H9 (cell line): Measurements from ENCODE around the gene PAPOLA. TPM values are rescaled to one million over a fixed set of nuclear protein-coding genes. Genes with fewer than 3 reads are reported as not detected.

ENCODE experiments used
- DNase-seq: peaks from one replicate; pipeline ENCODE4 v3.0.0-alpha.2; 2017
- H2AFZ ChIP-seq: one replicate; pipeline ENCODE4 v1.6.1; 2013; ENCODE audit warnings: mild to moderate bottlenecking, low read length, control low read depth, moderate library complexity
- H2AK5ac ChIP-seq: 2 replicates; pipeline ENCODE4 v1.6.1; 2013; ENCODE audit warnings: low read length, control low read depth, mixed read lengths; ENCODE audit not compliant: insufficient read length
- H2BK120ac ChIP-seq: one replicate; pipeline ENCODE4 v1.6.1; 2013; ENCODE audit warnings: low read depth, mild to moderate bottlenecking, low read length, control low read depth, inconsistent platforms; ENCODE audit not compliant: poor library complexity, severe bottlenecking
- H2BK12ac ChIP-seq: 2 replicates; pipeline ENCODE4 v1.6.1; 2013; ENCODE audit warnings: low read length, control low read depth, mixed read lengths, low read depth; ENCODE audit not compliant: insufficient read length
- H2BK15ac ChIP-seq: 2 replicates; pipeline ENCODE4 v1.6.1; 2013; ENCODE audit warnings: low read depth, low read length, control low read depth
- H2BK20ac ChIP-seq: one replicate; pipeline ENCODE4 v1.6.1; 2013; ENCODE audit warnings: low read depth, mild to moderate bottlenecking, low read length, control low read depth, inconsistent platforms; ENCODE audit not compliant: poor library complexity, severe bottlenecking
- H2BK5ac ChIP-seq: 2 replicates; pipeline ENCODE4 v1.6.1; 2013; ENCODE audit warnings: low read length, control low read depth, mixed read lengths; ENCODE audit not compliant: insufficient read length
- H3K14ac ChIP-seq: 2 replicates; pipeline ENCODE4 v1.6.1; 2013; ENCODE audit warnings: low read length, control low read depth; ENCODE audit not compliant: insufficient read depth
- H3K18ac ChIP-seq: 2 replicates; pipeline ENCODE4 v1.6.1; 2013; ENCODE audit warnings: low read depth, mild to moderate bottlenecking, mixed read lengths, low read length, control low read depth; ENCODE audit not compliant: insufficient read length
- H3K23ac ChIP-seq: 2 replicates; pipeline ENCODE4 v1.6.1; 2013; ENCODE audit warnings: low read length, control low read depth, mixed read lengths, low read depth; ENCODE audit not compliant: insufficient read length
- H3K23me2 ChIP-seq: 2 replicates; pipeline ENCODE4 v1.6.1; 2013; ENCODE audit warnings: low read depth, mild to moderate bottlenecking, mixed read lengths, low read length, control low read depth; ENCODE audit not compliant: insufficient read length, poor library complexity, severe bottlenecking
- H3K27ac ChIP-seq: 2 replicates; pipeline ENCODE4 v1.5.1; 2013; ENCODE audit warnings: low read length, control low read depth, mixed read lengths, low read depth; ENCODE audit not compliant: insufficient read length
- H3K27me3 ChIP-seq: 2 replicates; pipeline ENCODE4 v1.6.1; 2013; ENCODE audit warnings: low read length, control low read depth, inconsistent platforms; ENCODE audit not compliant: insufficient read depth
- H3K4ac ChIP-seq: 2 replicates; pipeline ENCODE4 v1.6.1; 2013; ENCODE audit warnings: low read depth, mild to moderate bottlenecking, control low read depth, inconsistent platforms, low read length, moderate library complexity
- H3K4me1 ChIP-seq: 2 replicates; pipeline ENCODE4 v1.6.1; 2013; ENCODE audit warnings: low read length, control low read depth, inconsistent platforms; ENCODE audit not compliant: insufficient read depth
- H3K4me2 ChIP-seq: 2 replicates; pipeline ENCODE4 v1.6.1; 2013; ENCODE audit warnings: low read length, control low read depth, mixed read lengths; ENCODE audit not compliant: insufficient read length, insufficient read depth
- H3K56ac ChIP-seq: 2 replicates; pipeline ENCODE4 v1.6.1; 2013; ENCODE audit warnings: low read depth, mild to moderate bottlenecking, mixed read lengths, low read length, control low read depth; ENCODE audit not compliant: insufficient read length
- H3K79me1 ChIP-seq: 2 replicates; pipeline ENCODE4 v1.6.1; 2013; ENCODE audit warnings: low read depth, mild to moderate bottlenecking, moderate library complexity, low read length, control low read depth, inconsistent platforms; ENCODE audit not compliant: insufficient read depth, poor library complexity, severe bottlenecking
- H3K79me2 ChIP-seq: 2 replicates; pipeline ENCODE4 v1.6.1; 2013; ENCODE audit warnings: low read length, control low read depth, inconsistent platforms; ENCODE audit not compliant: insufficient read depth
- H3K9ac ChIP-seq: 2 replicates; pipeline ENCODE4 v1.6.1; 2013; ENCODE audit warnings: low read length, control low read depth, mixed read lengths; ENCODE audit not compliant: insufficient read length; ENCODE audit errors: extremely low read depth
- H3K9me3 ChIP-seq: one replicate; pipeline ENCODE4 v1.6.1; 2013; ENCODE audit warnings: low read depth, low read length, inconsistent platforms; ENCODE audit not compliant: control insufficient read depth
- H3T11ph ChIP-seq: one replicate; pipeline ENCODE4 v1.6.1; 2013; ENCODE audit warnings: mild to moderate bottlenecking, low read length, control low read depth, inconsistent platforms
- H4K20me1 ChIP-seq: one replicate; pipeline ENCODE4 v1.6.1; 2013; ENCODE audit not compliant: control insufficient read depth, insufficient read length, insufficient read depth
- H4K5ac ChIP-seq: 2 replicates; pipeline ENCODE4 v1.6.1; 2013; ENCODE audit warnings: low read depth, mild to moderate bottlenecking, mixed read lengths, low read length, control low read depth; ENCODE audit not compliant: insufficient read length
- H4K8ac ChIP-seq: replicated peaks from 2 replicates; pipeline ENCODE4 v1.6.1; 2013; ENCODE audit warnings: low read length, control low read depth, mixed read lengths, low read depth; ENCODE audit not compliant: insufficient read length
- H4K91ac ChIP-seq: 2 replicates; pipeline ENCODE4 v1.6.1; 2013; ENCODE audit warnings: low read depth, mild to moderate bottlenecking, moderate library complexity, mixed read lengths, low read length, control low read depth; ENCODE audit not compliant: insufficient read length
- H3K27ac Mint-ChIP-seq, 3 experiments: 2 replicates in 2 of 3; 3 replicates in 1 of 3; pipeline ENCODE4 v1.8.0; 2020 to 2021; ENCODE audit warnings: mixed read lengths in 3 of 3, mild to moderate bottlenecking in 1 of 3, moderate library complexity in 1 of 3
- H3K27me3 Mint-ChIP-seq: 2 replicates; pipeline ENCODE4 v1.8.0; 2021; ENCODE audit warnings: low read depth, mild to moderate bottlenecking, moderate library complexity, mixed read lengths
- H3K36me3 Mint-ChIP-seq, 3 experiments: 2 replicates in 2 of 3; 3 replicates in 1 of 3; pipeline ENCODE4 v1.8.0; 2020 to 2021; ENCODE audit warnings: low read depth in 3 of 3, mixed read lengths in 3 of 3; ENCODE audit not compliant: insufficient read depth in 1 of 3
- H3K4me1 Mint-ChIP-seq, 2 experiments: 2 replicates each; pipeline ENCODE4 v1.8.0; 2020; ENCODE audit warnings: mixed read lengths in 2 of 2
- H3K4me3 Mint-ChIP-seq, 2 experiments: 2 replicates in 1 of 2; 3 replicates in 1 of 2; pipeline ENCODE4 v1.8.0; 2020 to 2021; ENCODE audit warnings: mild to moderate bottlenecking in 2 of 2, mixed read lengths in 2 of 2, moderate library complexity in 1 of 2
- H3K9me3 Mint-ChIP-seq, 2 experiments: 2 replicates in 1 of 2; 3 replicates in 1 of 2; pipeline ENCODE4 v1.8.0; 2020; ENCODE audit warnings: mild to moderate bottlenecking in 2 of 2, mixed read lengths in 2 of 2, moderate library complexity in 1 of 2
- CTCF ChIP-seq: fragments of 200-600 bp; sonication (generic); conservative IDR thresholded peaks from 3 replicates; pipeline ENCODE4 v1.8.0; 2021; ENCODE audit warnings: antibody characterized with exemption, mild to moderate bottlenecking
- WGBS: extraction: QIAGEN DNeasy Blood & Tissue Kit; methylation state at CpG from one replicate; pipeline ENCODE4 v1.1.7; 2013; ENCODE audit warnings: missing lambda C conversion rate, low lambda C conversion rate, mixed read lengths; ENCODE audit not compliant: insufficient read length; ENCODE audit errors: extremely low coverage; 5-methylcytosine and 5-hydroxymethylcytosine counted together
- total RNA-seq: library from RNA; stranded (reverse); gene quantifications from 2 replicates; pipeline ENCODE4 v1.2.1, GENCODE V29; 2021

Gene PAPOLA
- total RNA-seq, 1 experiment from 2014 or later, result 188 TPM

- peaks cover 9 to 48% (median 40%) of the 10 kb centered on the region in 3 experiments; a peak in 6 of 7 replicates for H3K36me3 Mint-ChIP-seq
- Histone ChIP-seq H2AFZ (no peak overlapping the region), H3K27ac (no peak overlapping the region), H2BK120ac (no peak overlapping the region), H3K79me2 (no peaks in the 10 kb centered on the region), H3K4me1 (no peaks in the 10 kb centered on the region), H3K14ac (no peak overlapping the region), H3K4me2 (no peak overlapping the region), H2BK12ac (no peak overlapping the region), H3K27me3 (no peaks in the 10 kb centered on the region), H2BK5ac (no peak overlapping the region), H4K91ac (no peak overlapping the region), H3K18ac (no peak overlapping the region), H4K8ac (no peak overlapping the region), H2AK5ac (no peak overlapping the region), H3K9ac (no peak overlapping the region), H2BK15ac (no peak overlapping the region), H3K23me2 (no peaks in the 10 kb centered on the region), H3K4ac (no peak overlapping the region), H3K23ac (no peak overlapping the region), H2BK20ac (no peak overlapping the region), H3T11ph (no peak overlapping the region), H3K9me3 (no peaks in the 10 kb centered on the region), H4K20me1 (no peaks in the 10 kb centered on the region), H4K5ac (no peak overlapping the region), H3K79me1 (no peaks in the 10 kb centered on the region), H3K56ac (no peak overlapping the region)
- no peak for TF ChIP-seq CTCF
- WGBS, result no CpG with 5 or more reads among the region's 2 CpGs
- no peak overlapping the region for H3K4me3 Mint-ChIP-seq
- H3K27me3 Mint-ChIP-seq, result no peaks in the 10 kb centered on the region
- peaks cover 9% of the 10 kb centered on the region in 2 experiments for H3K4me1 Mint-ChIP-seq
- no peak for DNase-seq
- no peaks in the 10 kb centered on the region for H3K9me3 Mint-ChIP-seq
- no peak overlapping the region for H3K27ac Mint-ChIP-seq
Observed at GRCh38 chr14:96565811-96566210, 63.6 kb downstream of the PAPOLA start.
